GM18873 (cell line): ENCODE results near the gene OSBPL5.
"Not testable (repeated sequence)": the region's sequence is repeated elsewhere in the genome, so short reads cannot be mapped to it uniquely, and the experiment has no call there.

ENCODE experiments used
- ATAC-seq: cut with Tn5 transposase; IDR thresholded peaks from one replicate; pipeline ENCODE4 v1.9.1; 2021; ENCODE audit warnings: mild to moderate bottlenecking, moderate library complexity, moderate number of reproducible peaks; ENCODE audit not compliant: unreplicated experiment, low FRiP score

OSBPL5 gene

DNA sequence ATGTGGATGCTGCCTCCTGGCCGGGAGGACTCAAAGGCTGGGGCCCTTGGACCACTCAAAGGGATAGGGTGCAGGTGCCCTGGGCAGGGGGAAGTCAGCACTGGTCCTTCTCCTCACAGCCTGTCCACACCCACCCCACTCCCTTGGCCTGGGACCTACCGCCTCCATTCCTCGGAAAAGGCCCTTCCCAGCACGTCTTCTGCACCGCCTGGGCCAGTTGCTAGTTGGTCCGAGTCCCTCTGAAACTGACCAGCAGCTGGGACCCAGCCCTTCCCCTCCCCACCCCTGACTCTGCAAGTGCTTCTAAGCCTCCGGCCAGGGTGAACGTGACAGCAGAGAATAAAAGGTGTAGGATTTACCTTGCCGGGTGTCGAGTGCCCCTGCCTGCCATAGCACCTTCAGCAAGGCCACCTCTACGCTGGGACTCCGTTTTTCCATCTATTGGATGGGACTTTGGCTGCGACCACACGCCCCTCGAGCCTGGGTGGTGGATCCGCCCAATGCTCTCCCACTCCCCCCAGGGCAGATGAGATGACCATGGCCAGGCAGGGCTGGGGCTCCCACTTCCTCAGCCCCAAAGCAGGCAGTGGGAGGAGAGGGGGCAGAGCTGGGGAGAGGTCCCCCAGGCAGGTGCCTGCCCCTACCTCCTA, 37.3 kb downstream of the OSBPL5 start:
- no peak for ATAC-seq

DNA sequence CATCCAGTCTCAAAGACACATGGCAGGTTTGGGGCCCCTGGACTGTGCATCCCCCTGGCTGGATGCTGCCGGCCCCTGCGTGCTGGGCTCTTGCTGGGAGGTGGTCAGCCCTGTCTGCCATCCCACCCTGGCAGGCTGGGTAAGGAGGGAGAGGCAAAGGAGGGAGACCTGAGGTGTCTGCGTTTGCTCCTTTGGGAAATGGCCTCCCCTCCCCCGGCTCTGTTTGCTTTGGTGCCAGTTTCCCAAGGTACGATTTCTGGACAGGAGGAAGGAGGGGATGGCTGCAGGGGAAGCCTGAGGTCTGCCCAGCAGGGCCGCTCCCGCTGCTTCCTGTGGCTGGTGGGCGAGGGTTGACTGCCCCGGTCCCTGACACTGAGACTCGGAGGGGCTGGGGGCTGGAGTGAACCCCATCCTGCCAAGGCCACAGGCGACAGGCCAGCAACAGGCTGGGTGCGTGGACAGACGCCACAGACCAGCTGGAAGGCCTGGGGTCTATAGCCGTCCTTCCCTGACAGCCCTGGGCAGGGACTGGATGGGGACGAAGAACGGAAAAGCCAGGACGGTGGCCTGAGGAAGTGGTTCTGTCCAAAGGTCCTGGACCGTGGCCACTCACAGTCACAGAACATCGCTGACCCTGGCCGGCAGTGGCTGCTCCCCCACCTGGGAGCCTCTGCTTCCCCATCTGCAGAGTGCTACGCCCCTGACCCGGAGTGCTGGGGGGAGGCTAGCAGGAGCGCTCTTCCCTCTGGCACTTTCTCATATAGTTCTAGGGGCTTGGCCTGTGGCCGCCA, 38.0 kb downstream of the OSBPL5 start:
- no peak for ATAC-seq

DNA sequence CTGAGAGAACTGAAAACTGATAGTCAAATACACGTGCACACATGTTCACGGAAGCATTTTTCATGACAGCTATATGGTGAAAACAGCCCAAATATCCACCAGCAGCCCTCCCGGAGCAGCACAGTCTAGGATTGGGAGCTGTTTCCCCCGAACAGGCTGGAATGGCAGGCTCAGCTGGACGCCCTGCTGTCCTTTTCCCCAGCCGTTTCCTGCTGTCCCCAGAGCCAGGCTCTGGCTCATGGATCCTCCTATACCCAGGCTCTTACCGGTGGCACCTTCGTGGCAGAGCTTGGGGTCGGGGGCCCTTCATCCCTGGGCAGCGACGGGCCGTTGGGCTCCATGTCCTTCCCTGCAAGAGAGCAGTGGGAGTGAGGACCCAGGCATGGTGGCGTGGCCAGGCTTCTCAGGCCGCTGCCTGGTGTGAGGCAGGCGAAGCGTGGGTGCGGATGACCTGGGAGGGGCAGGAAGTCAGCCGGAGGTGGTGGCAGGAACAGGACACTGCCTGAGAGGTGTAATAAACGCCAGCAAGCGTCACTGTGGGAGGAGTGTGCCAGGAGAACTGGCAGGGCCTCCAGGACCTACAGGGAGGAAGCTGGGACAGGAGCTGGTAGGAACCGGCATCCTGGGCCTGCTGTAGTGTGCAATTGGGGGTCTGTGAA, 38.8 kb downstream of the OSBPL5 start:
- ATAC-seq = no peak

DNA sequence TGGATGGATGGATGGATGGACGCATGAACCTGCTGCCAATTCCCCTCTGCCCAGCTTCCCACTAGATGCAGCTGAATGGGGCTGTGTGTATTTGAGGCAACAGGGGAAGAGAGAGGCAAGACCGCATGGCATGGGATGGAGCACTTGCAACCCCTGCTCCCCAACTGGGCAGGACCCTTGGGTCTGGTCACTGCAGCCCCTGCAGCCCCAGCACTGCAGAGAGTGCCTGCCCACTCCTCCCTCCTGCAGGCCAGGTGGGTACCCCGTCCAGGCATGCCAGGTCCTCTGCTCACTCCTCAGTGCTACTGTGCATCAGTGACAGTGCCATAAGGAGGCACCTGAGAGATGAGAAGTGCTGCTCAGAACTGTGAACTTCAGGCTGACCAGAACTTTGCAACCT, 40.3 kb downstream of the OSBPL5 start:
- no peak for ATAC-seq

DNA sequence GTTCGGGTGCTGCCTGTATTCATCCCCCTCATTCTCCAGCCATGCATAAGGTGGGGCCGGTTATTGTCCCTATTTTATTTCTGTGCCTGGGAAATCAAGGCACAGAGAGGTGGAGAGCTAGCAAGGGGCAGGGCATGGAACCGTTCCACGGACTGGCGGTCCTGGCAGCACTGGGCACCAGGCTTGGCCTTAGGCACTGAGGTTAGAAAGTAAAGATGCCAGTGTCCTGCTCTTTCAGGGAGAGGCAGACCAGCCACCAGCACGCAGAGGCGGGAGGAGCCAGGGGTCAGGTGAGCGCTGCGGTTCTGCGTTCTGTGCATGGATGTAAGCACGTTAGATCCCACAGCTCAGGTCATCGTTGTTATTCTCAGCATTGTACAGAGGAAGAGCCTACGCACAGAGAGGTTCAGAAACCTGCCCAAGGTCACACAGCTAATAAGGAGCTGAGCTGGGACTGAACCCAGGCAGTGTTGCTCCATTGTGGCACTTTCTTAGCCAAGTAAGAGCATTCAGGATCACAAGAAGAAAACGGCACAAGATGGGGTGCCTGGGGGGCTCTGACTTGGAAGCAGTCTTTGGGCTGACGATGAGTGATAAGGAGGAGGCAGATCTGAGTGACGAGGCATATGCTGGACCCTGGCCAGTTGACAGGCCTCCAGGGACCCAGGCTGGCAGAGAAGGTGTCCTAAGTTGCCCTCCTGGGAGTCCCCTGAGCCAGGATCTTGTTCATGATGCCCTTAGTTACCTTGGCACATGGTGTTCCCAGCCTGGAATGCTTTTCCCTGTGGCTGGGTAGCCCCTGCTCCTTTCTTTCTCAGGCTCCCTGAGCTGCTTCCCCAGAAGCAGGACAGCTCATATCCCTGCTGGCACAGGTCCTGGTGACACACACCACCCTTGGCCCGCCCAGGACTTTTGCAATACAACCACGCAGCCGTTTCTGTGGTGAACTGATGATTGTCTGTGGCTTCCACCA, 41.1 kb downstream of the OSBPL5 start:
- ATAC-seq = no peak

DNA sequence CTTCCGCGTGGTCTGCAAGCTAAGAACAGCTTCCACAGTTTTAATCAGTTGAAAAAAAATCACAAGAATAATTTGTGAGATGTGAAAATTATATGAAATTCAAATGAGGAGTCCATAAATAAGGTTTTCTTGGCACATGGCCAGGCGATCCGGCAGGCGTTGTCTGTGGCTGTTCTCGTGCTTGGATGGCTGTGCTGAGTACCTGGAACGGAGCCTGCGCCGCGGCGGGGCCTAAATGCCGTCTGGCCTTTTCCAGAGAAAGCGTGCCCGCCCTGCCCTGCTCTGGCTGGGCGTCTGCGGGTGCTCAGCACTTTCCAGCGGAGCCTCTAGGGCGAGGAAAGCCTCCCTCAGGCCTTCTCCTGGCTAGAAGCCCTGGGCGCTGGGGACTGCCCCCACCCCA, 41.8 kb downstream of the OSBPL5 start:
- no peak for ATAC-seq

DNA sequence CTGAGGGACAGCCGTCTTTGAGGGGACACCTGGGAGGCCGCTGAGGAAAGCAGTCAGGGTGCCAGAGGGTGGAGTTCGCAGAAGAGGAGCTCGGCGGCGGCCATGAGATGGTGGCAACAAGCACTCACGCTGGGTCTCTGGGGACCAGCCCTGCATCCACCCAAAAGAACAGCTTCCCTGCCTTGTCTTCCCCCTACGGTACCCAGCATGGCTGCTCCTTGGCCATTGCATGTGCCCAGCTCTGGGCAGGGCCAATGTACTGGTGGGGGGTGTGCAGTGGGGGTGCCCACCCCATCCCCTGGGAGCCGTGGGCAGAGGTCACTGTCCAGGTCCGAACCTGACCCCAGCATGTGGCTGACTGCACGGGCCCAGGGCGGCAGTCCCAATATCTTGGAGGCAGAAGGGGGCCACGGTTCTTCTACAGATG, 42.3 kb downstream of the OSBPL5 start:
- no peak for ATAC-seq

DNA sequence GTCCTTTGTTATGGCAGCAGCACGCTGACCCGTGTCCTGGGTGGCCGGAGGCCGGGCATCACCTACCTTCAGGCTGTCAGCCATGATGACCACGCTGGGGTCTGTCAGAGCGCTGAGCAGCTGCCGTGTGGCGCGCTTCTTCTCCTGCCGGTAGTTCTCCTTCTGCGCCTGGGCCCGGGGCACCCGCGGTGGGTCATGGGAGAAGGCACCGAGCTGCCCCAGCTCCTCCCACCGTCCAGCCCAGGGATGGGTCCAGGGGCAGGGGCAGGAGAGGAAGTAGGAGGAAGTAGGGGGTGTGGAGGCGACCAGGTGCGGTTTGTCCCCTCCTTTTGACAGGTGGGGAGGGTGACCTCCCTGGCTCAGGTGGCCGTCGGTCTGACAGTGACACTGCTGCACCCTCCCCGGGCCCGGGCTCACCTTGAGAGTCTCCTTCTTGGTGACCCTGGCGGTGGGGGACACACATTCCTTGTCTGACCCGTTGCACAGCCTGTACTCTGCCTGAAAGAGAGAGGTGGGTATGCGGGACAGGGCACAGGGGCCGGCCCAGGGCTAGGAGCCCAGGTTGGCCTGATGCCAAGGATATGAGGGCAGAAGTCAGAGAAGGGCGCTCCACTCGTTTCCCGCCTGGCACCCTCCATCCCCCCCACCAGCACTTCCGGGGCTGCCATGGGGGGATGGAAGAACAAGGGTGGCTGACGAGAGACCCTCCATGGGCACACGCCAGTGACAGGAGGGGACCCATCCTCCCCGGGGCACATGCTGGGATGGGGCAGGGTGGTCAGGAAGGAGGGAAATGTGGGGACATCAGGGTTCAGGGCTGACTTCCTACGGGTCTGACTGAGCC, 43.0 kb downstream of the OSBPL5 start:
- ATAC-seq = no peak

DNA sequence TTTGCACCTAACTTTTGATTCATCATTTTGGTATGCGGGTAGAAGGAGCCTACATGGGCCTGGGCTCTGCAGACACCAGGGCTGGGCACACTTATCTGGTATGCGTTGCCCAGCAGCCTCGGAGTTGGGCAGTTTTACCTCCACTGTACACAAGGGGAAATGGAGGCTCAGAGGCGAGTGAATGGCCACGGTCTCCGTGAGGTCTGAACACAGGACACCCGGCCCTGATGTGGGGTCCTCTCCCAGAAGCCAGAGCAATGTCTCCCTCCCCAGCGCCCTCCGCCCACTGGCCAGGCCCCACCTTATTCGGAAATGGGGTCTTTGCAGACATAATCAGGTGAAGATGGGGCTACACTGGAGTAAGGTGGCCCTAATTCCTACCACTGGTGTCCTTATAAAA, 43.7 kb downstream of the OSBPL5 start:
- no peak for ATAC-seq

DNA sequence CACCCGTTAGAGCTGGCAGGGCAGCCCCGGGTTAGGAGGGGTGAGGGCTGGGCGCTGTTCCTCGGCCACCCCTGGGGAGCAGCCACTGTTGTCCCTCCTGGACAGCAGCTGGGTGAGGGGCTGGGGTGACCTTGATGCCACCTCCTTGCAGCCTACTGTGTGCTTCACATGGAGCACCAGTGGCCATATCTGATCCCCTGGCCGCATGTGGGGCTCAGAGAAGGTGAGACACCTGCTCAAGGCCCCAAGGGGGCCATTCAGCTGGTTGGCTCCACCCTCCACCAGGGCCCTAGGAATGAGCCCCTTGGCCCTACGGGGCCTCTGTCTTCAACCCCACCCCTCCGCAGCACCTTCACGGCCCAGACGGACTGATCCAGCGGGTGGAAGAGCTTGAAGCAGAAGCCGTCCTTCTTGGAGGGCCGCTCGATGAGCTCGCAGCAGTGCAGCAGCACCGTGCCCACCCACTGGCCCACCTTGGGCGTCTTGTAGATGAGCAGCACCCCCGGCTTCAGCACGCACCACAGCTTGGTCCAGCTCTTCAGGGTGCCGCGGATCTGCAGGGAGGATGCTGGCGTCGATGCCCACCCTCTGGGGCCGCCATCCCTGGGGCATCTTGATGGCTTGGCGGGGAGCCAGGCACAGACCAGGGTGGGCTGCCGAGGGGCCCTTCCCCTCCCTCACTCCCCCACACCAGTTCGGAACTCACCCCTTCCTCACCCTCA, 44.9 kb downstream of the OSBPL5 start:
- no peak for ATAC-seq

DNA sequence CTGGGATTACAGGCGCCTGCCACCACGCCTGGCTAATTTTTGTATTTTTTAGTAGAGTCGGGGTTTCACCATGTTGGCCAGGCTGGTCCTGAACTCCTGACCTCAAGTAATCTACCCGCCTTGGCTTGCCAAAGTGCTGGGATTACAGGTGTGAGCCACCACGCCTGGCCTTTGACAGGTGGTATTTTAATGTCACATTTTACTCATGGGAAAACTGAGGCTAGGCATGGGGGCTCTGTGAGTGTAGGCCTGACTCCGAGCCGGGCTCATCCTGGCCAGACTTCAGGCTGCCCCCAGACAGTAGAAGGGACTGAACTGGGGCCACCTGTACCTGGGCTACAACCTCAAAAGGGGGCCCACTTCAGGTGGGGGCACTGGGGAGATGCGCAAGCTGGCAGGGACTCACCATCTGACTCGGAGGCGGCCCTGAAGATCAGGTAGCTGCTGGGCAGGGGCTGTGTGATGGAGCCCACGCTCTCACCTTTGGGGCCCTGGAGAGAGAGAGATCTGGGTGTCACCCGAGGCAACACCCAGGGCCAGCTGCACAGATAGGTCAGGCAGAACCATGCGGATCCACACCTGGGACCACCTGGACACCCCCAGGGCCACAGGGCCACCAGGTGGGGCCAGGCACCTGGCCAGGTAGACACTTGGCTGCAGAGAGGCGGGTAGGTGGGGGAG, 45.8 kb downstream of the OSBPL5 start:
- ATAC-seq = no peak

DNA sequence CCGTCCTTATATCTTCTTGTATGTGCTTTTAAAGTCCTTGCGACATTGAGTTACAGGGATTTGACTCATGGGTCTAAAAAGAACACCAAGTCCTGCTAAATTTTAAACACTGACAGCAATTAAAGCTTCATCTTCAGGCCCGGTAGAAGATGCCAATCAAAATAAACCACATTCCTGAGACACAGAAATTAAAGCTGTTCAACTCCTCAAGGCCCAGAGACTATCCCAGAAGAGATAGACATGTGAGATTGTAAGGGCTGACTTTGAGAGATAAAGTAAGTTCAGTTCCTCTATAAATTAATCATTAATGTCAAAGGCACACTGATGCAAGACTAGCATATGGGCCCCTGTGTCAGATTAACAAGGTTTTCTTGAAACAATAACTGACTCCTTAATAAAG, 49.8 kb downstream of the OSBPL5 start:
- no peak for ATAC-seq

DNA sequence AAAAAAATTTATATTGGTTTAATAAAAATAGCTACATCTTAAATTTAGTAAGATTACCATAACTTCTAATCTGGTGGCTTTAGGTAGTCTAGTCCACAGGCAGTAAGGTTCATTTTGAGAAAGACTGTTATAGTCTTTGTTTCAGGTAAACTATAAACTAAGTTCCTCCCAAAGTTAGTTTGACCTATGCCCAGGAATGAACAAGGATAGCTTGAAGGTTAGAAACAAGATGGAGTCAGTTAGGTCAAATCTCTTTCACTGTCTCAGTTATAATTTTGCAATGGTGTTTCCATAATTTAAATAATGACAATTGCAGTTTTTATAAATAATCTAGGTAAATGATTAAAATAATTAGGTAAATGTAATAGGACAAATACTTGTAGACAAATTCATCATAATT, 51.4 kb downstream of the OSBPL5 start:
- not testable (repeated sequence) for ATAC-seq

DNA sequence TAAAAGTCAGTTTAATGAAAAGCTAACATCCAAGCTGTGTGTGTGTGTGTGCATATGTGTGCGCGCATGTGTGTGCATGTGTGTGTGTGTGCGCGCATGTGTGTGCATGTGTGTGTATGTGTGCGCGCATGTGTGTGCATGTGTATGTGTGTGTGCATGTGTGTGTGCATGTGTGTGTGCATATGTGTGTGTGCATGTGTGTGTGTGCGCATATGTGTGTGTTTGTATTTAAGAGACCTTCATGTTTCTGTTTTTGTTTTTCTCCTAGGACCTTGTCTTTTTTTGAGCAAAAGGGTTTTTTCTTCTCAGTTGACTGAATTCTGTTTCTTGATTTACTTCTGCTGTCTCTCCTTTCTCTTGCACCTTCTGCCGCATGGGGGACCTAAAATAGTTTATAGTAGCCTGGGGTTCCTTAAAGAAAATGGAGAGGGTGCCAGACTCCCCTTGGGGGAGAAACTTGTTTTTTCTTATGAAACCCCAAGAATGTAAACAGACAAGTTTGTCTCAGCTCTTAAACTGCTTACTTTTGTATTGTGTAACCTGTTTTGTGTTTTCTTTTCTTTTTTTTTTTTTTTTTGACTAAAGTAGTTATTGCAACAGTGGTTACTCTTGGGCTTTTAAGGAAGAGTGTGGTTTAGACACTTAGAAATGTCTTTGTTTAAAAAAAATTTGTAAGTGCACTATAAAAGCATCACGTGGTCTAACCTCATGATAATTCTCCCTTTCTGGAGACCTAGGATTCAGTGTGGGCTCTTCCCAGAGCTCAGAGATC, 53.0 kb downstream of the OSBPL5 start:
- no peak for ATAC-seq

DNA sequence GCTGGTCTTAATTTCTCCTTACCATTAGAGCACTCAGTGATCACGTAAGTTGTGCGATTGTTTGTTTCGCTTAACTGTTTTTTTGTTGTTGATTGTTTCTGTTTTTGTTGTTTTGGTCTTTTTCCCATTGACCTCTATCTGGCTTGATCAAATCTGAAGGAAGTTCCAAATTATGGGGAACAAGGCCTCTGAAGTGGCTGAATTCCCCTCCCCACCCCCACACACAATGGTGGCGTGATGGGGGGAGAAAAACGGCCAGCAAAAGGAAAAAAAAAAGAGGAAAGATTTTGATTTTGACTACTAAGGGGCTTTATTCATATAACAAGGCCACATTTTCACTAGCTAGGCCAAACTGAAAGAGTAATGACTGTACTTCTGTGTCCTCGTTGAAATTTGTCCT, 53.6 kb downstream of the OSBPL5 start:
- no peak for ATAC-seq

DNA sequence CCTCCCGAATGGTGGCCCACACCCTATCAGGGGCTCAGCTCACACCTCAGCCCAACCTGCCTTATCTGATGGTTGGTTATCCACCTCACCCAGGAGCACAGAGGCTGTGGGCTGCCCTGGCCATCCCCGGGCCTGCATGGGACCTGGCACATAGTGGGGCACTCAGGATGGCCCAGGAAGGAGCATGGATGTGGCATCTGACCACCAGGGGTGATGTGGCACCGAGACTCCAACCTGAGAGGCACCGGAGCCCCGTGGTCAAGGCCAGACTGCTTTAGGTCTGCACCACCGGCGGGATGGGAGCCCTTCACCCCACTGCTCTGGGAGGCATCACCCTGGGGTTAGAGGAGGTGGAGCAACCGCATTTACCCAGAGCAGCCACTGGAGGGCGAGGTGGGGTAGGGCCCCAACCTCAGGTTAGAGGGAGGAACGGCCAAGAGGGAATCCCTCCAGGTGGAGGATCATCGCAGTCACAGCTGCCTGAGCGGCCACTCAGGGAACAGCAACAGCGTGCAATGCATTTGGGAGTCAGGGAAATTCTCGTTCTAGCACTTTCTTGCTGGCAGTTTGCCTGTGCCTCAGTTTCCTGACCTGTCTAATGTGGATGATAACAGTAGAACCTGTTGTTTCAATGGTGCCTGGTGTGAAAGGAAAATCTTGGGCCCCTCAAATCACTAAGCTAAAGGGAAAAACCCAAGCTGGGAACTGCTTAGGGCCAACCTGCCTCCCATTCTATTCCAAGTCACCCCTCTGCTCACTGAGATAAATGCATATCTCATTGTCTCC, 55.0 kb downstream of the OSBPL5 start:
- ATAC-seq = no peak

DNA sequence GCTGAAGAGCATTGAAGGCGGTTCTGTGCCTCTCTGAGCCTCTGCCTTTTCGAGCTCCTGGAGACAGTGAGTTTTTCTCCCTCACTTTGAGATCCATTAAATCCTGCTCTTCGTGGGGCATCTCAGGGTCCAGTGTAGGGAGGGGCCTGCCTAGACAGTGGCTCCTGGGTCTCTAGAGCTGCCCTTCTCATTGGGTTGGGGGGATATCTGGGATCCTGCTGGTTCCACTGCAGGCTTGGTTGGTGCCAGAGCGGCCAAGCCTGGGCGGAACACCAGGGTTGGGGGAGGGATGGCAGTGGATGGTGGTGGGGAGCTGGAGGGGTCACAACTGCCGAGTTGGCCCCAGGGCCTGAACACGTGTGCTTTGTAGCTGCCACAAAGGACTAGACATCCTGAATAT, 55.7 kb downstream of the OSBPL5 start:
- ATAC-seq = no peak
